ENCODE measurements around the gene IL4R. TPM values are rescaled to one million over a fixed set of nuclear protein-coding genes. Genes with fewer than 3 reads are reported as not detected.

The IL4R gene
- polyA plus RNA-seq, 1 donor from 2014 or later, result 0.07 TPM

- Histone ChIP-seq H3K9me2 (ENCODE audit: insufficient read depth, low read length) (no peaks in the 10 kb centered on the region), H3K27ac (ENCODE audit: low read length) (no peak overlapping the region), H3K27me3 (ENCODE audit: insufficient read depth, low read depth, low read length) (no peaks in the 10 kb centered on the region), H3K9me3 (ENCODE audit: low read length) (no peaks in the 10 kb centered on the region), H3K9ac (ENCODE audit: low read length) (no peak overlapping the region), H3K79me2 (replicated peaks; ENCODE audit: insufficient read depth, low read length) (no peaks in the 10 kb centered on the region), H3K4me2 (ENCODE audit: low read length) (no peak overlapping the region), H3K4me3 (ENCODE audit: low read length) (no peak overlapping the region), H4K20me1 (ENCODE audit: insufficient read depth) (no peaks in the 10 kb centered on the region), H3K36me3 (ENCODE audit: insufficient read depth, low read length) (no peaks in the 10 kb centered on the region), H3F3A (ENCODE audit: insufficient read depth, low read length, poor library complexity, severe bottlenecking) (no peaks in the 10 kb centered on the region), H2AFZ (ENCODE audit: low read depth, low read length) (no peak overlapping the region)
- TF ChIP-seq, protein P1, sequence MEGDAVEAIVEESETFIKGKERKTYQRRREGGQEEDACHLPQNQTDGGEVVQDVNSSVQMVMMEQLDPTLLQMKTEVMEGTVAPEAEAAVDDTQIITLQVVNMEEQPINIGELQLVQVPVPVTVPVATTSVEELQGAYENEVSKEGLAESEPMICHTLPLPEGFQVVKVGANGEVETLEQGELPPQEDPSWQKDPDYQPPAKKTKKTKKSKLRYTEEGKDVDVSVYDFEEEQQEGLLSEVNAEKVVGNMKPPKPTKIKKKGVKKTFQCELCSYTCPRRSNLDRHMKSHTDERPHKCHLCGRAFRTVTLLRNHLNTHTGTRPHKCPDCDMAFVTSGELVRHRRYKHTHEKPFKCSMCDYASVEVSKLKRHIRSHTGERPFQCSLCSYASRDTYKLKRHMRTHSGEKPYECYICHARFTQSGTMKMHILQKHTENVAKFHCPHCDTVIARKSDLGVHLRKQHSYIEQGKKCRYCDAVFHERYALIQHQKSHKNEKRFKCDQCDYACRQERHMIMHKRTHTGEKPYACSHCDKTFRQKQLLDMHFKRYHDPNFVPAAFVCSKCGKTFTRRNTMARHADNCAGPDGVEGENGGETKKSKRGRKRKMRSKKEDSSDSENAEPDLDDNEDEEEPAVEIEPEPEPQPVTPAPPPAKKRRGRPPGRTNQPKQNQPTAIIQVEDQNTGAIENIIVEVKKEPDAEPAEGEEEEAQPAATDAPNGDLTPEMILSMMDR (IDR thresholded peaks at IDR 0.05; ENCODE audit: poor library complexity, severe bottlenecking), result no peak
- TF ChIP-seq MXI1 (conservative IDR thresholded peaks at IDR 0.05; ENCODE audit: poor library complexity, severe bottlenecking) (no peak), POLR2AphosphoS5 (IDR thresholded peaks at IDR 0.05) (no peak), TAF1 (IDR thresholded peaks at IDR 0.05; ENCODE audit: low read depth) (no peak), RAD21 (conservative IDR thresholded peaks at IDR 0.05) (no peak), EP300 (conservative IDR thresholded peaks at IDR 0.05; ENCODE audit: poor library complexity, severe bottlenecking) (no peak), SMC3 (conservative IDR thresholded peaks at IDR 0.05; ENCODE audit: poor library complexity) (no peak), EZH2 (IDR thresholded peaks at IDR 0.05; ENCODE audit: borderline replicate concordance, insufficient read depth, low read length, poor library complexity, severe bottlenecking) (no peak)
- TF ChIP-seq, protein P2, sequence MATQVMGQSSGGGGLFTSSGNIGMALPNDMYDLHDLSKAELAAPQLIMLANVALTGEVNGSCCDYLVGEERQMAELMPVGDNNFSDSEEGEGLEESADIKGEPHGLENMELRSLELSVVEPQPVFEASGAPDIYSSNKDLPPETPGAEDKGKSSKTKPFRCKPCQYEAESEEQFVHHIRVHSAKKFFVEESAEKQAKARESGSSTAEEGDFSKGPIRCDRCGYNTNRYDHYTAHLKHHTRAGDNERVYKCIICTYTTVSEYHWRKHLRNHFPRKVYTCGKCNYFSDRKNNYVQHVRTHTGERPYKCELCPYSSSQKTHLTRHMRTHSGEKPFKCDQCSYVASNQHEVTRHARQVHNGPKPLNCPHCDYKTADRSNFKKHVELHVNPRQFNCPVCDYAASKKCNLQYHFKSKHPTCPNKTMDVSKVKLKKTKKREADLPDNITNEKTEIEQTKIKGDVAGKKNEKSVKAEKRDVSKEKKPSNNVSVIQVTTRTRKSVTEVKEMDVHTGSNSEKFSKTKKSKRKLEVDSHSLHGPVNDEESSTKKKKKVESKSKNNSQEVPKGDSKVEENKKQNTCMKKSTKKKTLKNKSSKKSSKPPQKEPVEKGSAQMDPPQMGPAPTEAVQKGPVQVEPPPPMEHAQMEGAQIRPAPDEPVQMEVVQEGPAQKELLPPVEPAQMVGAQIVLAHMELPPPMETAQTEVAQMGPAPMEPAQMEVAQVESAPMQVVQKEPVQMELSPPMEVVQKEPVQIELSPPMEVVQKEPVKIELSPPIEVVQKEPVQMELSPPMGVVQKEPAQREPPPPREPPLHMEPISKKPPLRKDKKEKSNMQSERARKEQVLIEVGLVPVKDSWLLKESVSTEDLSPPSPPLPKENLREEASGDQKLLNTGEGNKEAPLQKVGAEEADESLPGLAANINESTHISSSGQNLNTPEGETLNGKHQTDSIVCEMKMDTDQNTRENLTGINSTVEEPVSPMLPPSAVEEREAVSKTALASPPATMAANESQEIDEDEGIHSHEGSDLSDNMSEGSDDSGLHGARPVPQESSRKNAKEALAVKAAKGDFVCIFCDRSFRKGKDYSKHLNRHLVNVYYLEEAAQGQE (IDR thresholded peaks at IDR 0.05; ENCODE audit: borderline replicate concordance), result no peak
Observed at GRCh38 chr16:27321013-27321915, 7.5 kb downstream of the IL4R start.

- Histone ChIP-seq H3K4me3 (ENCODE audit: low read length) (no peak overlapping the region), H3K27me3 (ENCODE audit: insufficient read depth, low read depth, low read length) (no peaks in the 10 kb centered on the region), H3K9ac (ENCODE audit: low read length) (no peak overlapping the region), H3K9me3 (ENCODE audit: low read length) (no peaks in the 10 kb centered on the region), H3K79me2 (replicated peaks; ENCODE audit: insufficient read depth, low read length) (no peaks in the 10 kb centered on the region), H3K27ac (ENCODE audit: low read length) (no peak overlapping the region), H3K36me3 (ENCODE audit: insufficient read depth, low read length) (no peaks in the 10 kb centered on the region), H2AFZ (ENCODE audit: low read depth, low read length) (no peak overlapping the region), H3F3A (ENCODE audit: insufficient read depth, low read length, poor library complexity, severe bottlenecking) (no peaks in the 10 kb centered on the region), H3K9me2 (ENCODE audit: insufficient read depth, low read length) (no peaks in the 10 kb centered on the region), H3K4me2 (ENCODE audit: low read length) (no peak overlapping the region), H4K20me1 (ENCODE audit: insufficient read depth) (no peaks in the 10 kb centered on the region)
- TF ChIP-seq TAF1 (IDR thresholded peaks at IDR 0.05; ENCODE audit: low read depth), result no peak
- no peak for TF ChIP-seq RAD21 (conservative IDR thresholded peaks at IDR 0.05)
- TF ChIP-seq POLR2AphosphoS5 (IDR thresholded peaks at IDR 0.05), result no peak
- TF ChIP-seq, protein P1 (IDR thresholded peaks at IDR 0.05; ENCODE audit: poor library complexity, severe bottlenecking), result no peak
- TF ChIP-seq, protein P2 (IDR thresholded peaks at IDR 0.05; ENCODE audit: borderline replicate concordance), result no peak
- TF ChIP-seq EZH2 (IDR thresholded peaks at IDR 0.05; ENCODE audit: borderline replicate concordance, insufficient read depth, low read length, poor library complexity, severe bottlenecking), result no peak
- no peak for TF ChIP-seq EP300 (conservative IDR thresholded peaks at IDR 0.05; ENCODE audit: poor library complexity, severe bottlenecking)
- TF ChIP-seq SMC3 (conservative IDR thresholded peaks at IDR 0.05; ENCODE audit: poor library complexity), result no peak
- no peak for TF ChIP-seq MXI1 (conservative IDR thresholded peaks at IDR 0.05; ENCODE audit: poor library complexity, severe bottlenecking)
Observed at GRCh38 chr16:27322858-27323780, 9.3 kb downstream of the IL4R start.
